GM10266 (cell line): ENCODE data around the gene MPPED1.
A peak's percentile ranks its signal among the peaks of the same experiment; 100 is the strongest.

Experiments
- DNase-seq: peaks from one replicate; pipeline ENCODE4 v3.0.0; 2012; ENCODE audit errors: extremely low spot score
- CTCF ChIP-seq: IDR thresholded peaks from 2 replicates; pipeline ENCODE4 v1.5.1; 2012; ENCODE audit warnings: mild to moderate bottlenecking, low read depth; ENCODE audit not compliant: control insufficient read depth, insufficient read depth; ENCODE audit errors: missing control alignments

The MPPED1 gene

GRCh38 chr22:43514476-43515157 is 102.8 kb downstream of the MPPED1 start:
- no peak for TF ChIP-seq CTCF
- no peak for DNase-seq

- no peak for TF ChIP-seq CTCF
- DNase-seq: no peak
These were observed 103.6 kb downstream of the MPPED1 start for GRCh38 chr22:43515411-43515810.

DNA sequence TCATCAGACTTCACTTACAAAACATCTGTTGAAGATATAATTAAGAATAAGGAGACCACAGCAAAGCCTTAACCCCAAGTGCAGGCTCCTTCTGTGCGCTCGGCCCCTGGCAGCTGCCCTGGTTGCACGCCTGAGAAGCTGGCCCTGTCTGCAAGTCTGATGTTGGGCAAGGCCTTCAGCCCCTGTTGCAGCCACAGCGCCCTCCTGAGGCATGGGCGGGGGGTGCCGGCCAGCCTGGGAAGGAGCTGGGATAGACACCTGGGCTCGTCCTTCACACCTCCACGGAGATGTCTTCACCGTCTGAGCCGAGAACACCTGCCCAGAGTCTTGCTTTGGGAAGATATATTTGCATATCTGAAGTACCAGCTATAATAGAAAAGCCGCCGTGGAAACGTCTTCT is 104.1 kb downstream of the MPPED1 start:
- DNase-seq: no peak
- TF ChIP-seq CTCF: no peak

- no peak for DNase-seq
- TF ChIP-seq CTCF: no peak
These were observed 104.6 kb downstream of the MPPED1 start for GRCh38 chr22:43516386-43516785.

GRCh38 chr22:43516996-43517635 is 105.3 kb downstream of the MPPED1 start:
- no peak for DNase-seq
- no peak for TF ChIP-seq CTCF

DNA sequence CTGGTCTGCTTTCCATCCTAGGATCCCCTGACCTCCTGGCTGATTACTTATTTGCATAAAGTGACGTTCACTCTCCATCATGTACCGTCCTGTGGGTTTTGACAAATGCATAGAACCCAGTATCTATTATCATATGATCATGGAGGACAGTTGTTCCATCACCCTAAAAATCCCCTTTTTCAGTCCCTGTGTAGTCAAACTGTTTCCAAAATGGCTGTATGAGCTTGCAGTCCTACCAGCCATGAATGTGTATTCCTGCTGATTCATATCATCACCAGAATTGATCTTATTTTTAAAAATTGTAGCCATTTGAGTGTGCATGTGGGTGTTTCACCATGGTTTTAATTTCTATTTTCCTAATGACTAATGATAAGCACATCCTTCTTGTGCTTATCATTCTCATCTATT is 108.8 kb downstream of the MPPED1 start:
- DNase-seq: peak; percentile 48
- no peak for TF ChIP-seq CTCF

DNA sequence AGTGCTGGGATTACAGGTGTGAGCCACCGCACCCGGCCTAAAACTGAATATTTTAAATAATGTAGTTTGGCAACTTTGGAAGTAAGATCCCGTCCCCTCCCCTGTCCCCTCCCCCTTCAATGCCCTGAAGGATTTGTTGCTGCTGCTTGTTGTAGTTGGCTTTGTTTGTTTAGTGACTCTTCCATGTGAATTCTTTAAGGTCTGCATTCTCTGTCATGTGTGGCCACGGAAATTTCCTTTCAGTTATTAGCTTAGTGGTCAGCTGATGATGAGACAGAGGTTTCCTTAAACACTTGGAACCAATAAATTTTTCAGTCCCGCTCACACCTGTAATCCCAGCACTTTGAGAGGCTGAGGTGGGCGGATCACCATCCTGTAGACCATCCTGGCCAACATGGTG is 109.9 kb downstream of the MPPED1 start:
- TF ChIP-seq CTCF: no peak
- no peak for DNase-seq
